GM12878 (cell line): ENCODE measurements around the gene SLC35D2. TPM values are rescaled to one million over a fixed set of nuclear protein-coding genes. Genes with fewer than 3 reads are reported as not detected.

Source experiments
- ATAC-seq: fragments of 200-7000 bp; cut with Tn5 transposase; 3 replicates; pipeline ENCODE4 v1.9.1; 2020; ENCODE audit warnings: mild to moderate bottlenecking, moderate library complexity
- BruUV-seq: library from RNA; stranded (reverse); fragments of 400-500 nt; replicated peaks from 2 replicates; lab custom pipeline; 2021; lab: Mats Ljungman, UMichigan
- CTCF ChIA-PET: fragments of 300-600 bp; sonication (Branson Sonifier 250); formaldehyde crosslinking; extraction: SDS; loops from one replicate; lab custom pipeline; 2021; ENCODE audit warnings: inconsistent platforms; lab: Yijun Ruan, JAX
- POLR2A ChIA-PET: fragments of 350-600 bp; formaldehyde crosslinking; extraction: SDS; loops from one replicate; lab custom pipeline; 2021; ENCODE audit warnings: inconsistent platforms; lab: Charles Lee
- RAD21 ChIA-PET: fragments of 300-600 bp; sonication (Branson Sonifier 250); formaldehyde crosslinking; loops from one replicate; lab custom pipeline; 2023; ENCODE audit warnings: antibody characterized with exemption; ENCODE audit not compliant: unreplicated experiment; lab: Charles Lee
- SMC1A ChIA-PET: fragments of 300-600 bp; sonication (Branson Sonifier 250); formaldehyde crosslinking; loops from one replicate; lab custom pipeline; 2023; ENCODE audit not compliant: unreplicated experiment, uncharacterized antibody; lab: Charles Lee
- DNase-seq: peaks from one replicate; pipeline ENCODE4 v3.0.0-alpha.2; 2011; ENCODE audit warnings: low read depth, low spot score
- FAIRE-seq: peaks from 3 replicates; lab custom pipeline; 2011; peaks lifted over from hg19 to GRCh38; lab: Jason Lieb, UNC
- H2AFZ ChIP-seq: 2 replicates; pipeline ENCODE4 v1.6.0; 2011; ENCODE audit warnings: low read depth, low read length, control low read depth; ENCODE audit not compliant: control insufficient read depth
- H3K27ac ChIP-seq: 2 replicates; pipeline ENCODE4 v1.5.1; 2011; ENCODE audit warnings: control low read depth; ENCODE audit not compliant: control insufficient read depth, insufficient read depth
- H3K27me3 ChIP-seq, 2 experiments: replicated peaks in 1 of 2; 2 replicates each; pipeline versions ENCODE4 v1.6.0 to v1.6.1; 2011; ENCODE audit warnings: low read length in 1 of 2; ENCODE audit not compliant: control insufficient read depth in 2 of 2, insufficient read depth in 2 of 2
- H3K36me3 ChIP-seq, 2 experiments: 2 replicates each; pipeline ENCODE4 v1.5.1; 2011; ENCODE audit warnings: low read length in 1 of 2; ENCODE audit not compliant: control insufficient read depth in 2 of 2, insufficient read depth in 2 of 2
- H3K4me1 ChIP-seq: 2 replicates; pipeline ENCODE4 v1.6.1; 2011; ENCODE audit warnings: mild to moderate bottlenecking, low read length, moderate library complexity, mixed read lengths; ENCODE audit not compliant: control insufficient read depth, insufficient read depth
- H3K4me2 ChIP-seq: 2 replicates; pipeline ENCODE4 v1.6.0; 2011; ENCODE audit warnings: control low read depth; ENCODE audit not compliant: control insufficient read depth, insufficient read depth
- H3K4me3 ChIP-seq: fragments of 200-600 bp; sonication (generic); 2 replicates; pipeline ENCODE4 v1.5.1; 2016
- H3K79me2 ChIP-seq: 2 replicates; pipeline ENCODE4 v1.6.0; 2011; ENCODE audit warnings: low read length; ENCODE audit not compliant: control insufficient read depth, insufficient read depth
- H3K9ac ChIP-seq: 2 replicates; pipeline ENCODE4 v1.8.0; 2011; ENCODE audit warnings: low read length, control low read depth, mixed read lengths; ENCODE audit not compliant: control insufficient read depth, insufficient read depth
- H3K9me3 ChIP-seq: replicated peaks from 3 replicates; pipeline ENCODE4 v1.5.1; 2011; ENCODE audit warnings: mild to moderate bottlenecking, low read length; ENCODE audit not compliant: control insufficient read depth, insufficient read depth
- H4K20me1 ChIP-seq: 2 replicates; pipeline ENCODE4 v1.6.0; 2011; ENCODE audit not compliant: control insufficient read depth, insufficient read depth
- BACH1 ChIP-seq: fragments of 450-650 bp; IDR thresholded peaks from 2 replicates; pipeline ENCODE4 v1.6.1; 2017; ENCODE audit warnings: mild to moderate bottlenecking, borderline replicate concordance
- BHLHE40 ChIP-seq, 2 experiments: fragments of 450-650 bp in 1 of 2; IDR thresholded peaks; 2 replicates each; pipeline ENCODE4 v1.6.1; 2011 to 2017; ENCODE audit warnings: low read depth in 2 of 2, borderline replicate concordance in 1 of 2, improper control_type of control experiment in 1 of 2, low read length in 1 of 2, mild to moderate bottlenecking in 1 of 2
- CHD2 ChIP-seq: IDR thresholded peaks from 2 replicates; pipeline ENCODE4 v1.6.1; 2011; ENCODE audit warnings: low read depth, low read length, improper control_type of control experiment, borderline replicate concordance
- MEF2A ChIP-seq: IDR thresholded peaks from 2 replicates; pipeline ENCODE4 v1.6.1; 2011; ENCODE audit warnings: low read depth, mild to moderate bottlenecking, low read length, moderate library complexity; ENCODE audit not compliant: insufficient read depth
- RELA ChIP-seq: fragments of 450-650 bp; IDR thresholded peaks from 2 replicates; pipeline ENCODE4 v1.8.0; 2014; ENCODE audit warnings: borderline replicate concordance; ENCODE audit not compliant: partially characterized antibody
- ZNF384 ChIP-seq: IDR thresholded peaks from 2 replicates; pipeline ENCODE4 v1.6.1; 2012; ENCODE audit warnings: low read depth, mild to moderate bottlenecking, low read length, improper control_type of control experiment, borderline replicate concordance
- ZZZ3 ChIP-seq: IDR thresholded peaks from 2 replicates; pipeline ENCODE4 v1.6.1; 2011; ENCODE audit warnings: low read depth; ENCODE audit not compliant: control insufficient read depth, insufficient read length
- WGBS: methylation state at CpG from one replicate; pipeline ENCODE4 v1.1.6; 2016; ENCODE audit warnings: low lambda C conversion rate; ENCODE audit not compliant: insufficient replicate concordance, insufficient coverage; ENCODE audit errors: missing lambda C conversion rate; 5-methylcytosine and 5-hydroxymethylcytosine counted together
- in situ Hi-C: fragments of 300-500 bp; cut with MboI; formaldehyde crosslinking; loops from 9 replicates; pipeline ENCODE4 v1.14.3; 2018; ENCODE audit warnings: mixed read lengths
- intact Hi-C: fragments of 100-400 bp; cut with micrococcal nuclease; formaldehyde crosslinking; loops from one replicate; pipeline ENCODE4 v1.14.2; 2022; ENCODE audit not compliant: unreplicated experiment
- polyA plus RNA-seq, 11 experiments: library from polyadenylated mRNA; depleted of rRNA in 4 of 11; unstranded in 6 of 11; stranded (reverse) in 5 of 11; fragments of >200 nt; fragmentation: Nextera tagmentation in 4 of 11; fragmentation: Illumina TruSeq in 1 of 11; extraction: Ambion mirVana in 4 of 11; extraction: Trizol in 1 of 11; gene quantifications; 1 replicate in 1 of 11; 2 replicates in 10 of 11; pipeline versions ENCODE4 v1.2.1 to v1.2.3, GENCODE V29; 2011 to 2016; ENCODE audit warnings: inconsistent platforms in 2 of 11, missing spikeins in 2 of 11, low read depth in 1 of 11
- total RNA-seq, 4 experiments: library from RNA; depleted of rRNA in 3 of 4; stranded (reverse); fragments of >200 nt in 3 of 4; fragmentation: Illumina TruSeq in 1 of 4; extraction: Trizol in 1 of 4; gene quantifications; 2 replicates each; pipeline versions ENCODE4 v1.2.1 to v1.2.3, GENCODE V29; 2013 to 2021

Gene SLC35D2
- total and polyA plus RNA-seq, 10 of the 15 experiments (the other 5 are each of a cell fraction or from before 2014, with no cell fraction given), result 0.64 to 6.3 (median 3.5) TPM

GRCh38 chr9:96344458-96345180 is 38.9 kb downstream of the SLC35D2 start:
- no peak for FAIRE-seq
- ATAC-seq, result no peak
- 61% methylated on average over 3 of the region's 6 CpGs for WGBS
- no peak for DNase-seq
- no peaks in the 10 kb centered on the region for H3K79me2 ChIP-seq
- intact Hi-C loops, result no loop called here
- no peak overlapping the region for H3K27ac ChIP-seq
- BruUV-seq, result no TSS peak
- ChIA-PET SMC1A (interaction anchor here (0.8 kb wide), 1 partner anchor 69 kb away, joined by 3 read pairs; no protein-coding TSS in a partner anchor), POLR2A (interaction anchor here (0.7 kb wide), 1 partner anchor 107 kb away, joined by 3 read pairs; no protein-coding TSS in a partner anchor), CTCF (interaction anchor here (0.7 kb wide), 2 partner anchors 17 to 55 kb away, joined by 3 to 4 read pairs; no protein-coding TSS in a partner anchor), RAD21 (interaction anchor here (0.6 kb wide), 1 partner anchor 39 kb away, joined by 3 read pairs; no protein-coding TSS in a partner anchor)
- H2AFZ ChIP-seq, result no peak overlapping the region
- TF ChIP-seq RELA (no peak), ZNF384 (peak; percentile 23; the same call in 1 of the 2 replicates)
- in situ Hi-C loops, result no loop called here
- no peak overlapping the region for H3K4me2 ChIP-seq
- no peak overlapping the region for H3K9ac ChIP-seq
- H3K9me3 ChIP-seq, result no peaks in the 10 kb centered on the region
- no peaks in the 10 kb centered on the region for H3K27me3 ChIP-seq
- no peaks in the 10 kb centered on the region for H3K36me3 ChIP-seq
- H3K4me1 ChIP-seq, result no peaks in the 10 kb centered on the region
- H3K4me3 ChIP-seq, result no peak overlapping the region
- no peaks in the 10 kb centered on the region for H4K20me1 ChIP-seq

GRCh38 chr9:96343515-96344360 is 39.8 kb downstream of the SLC35D2 start:
- H3K4me1 ChIP-seq, result no peaks in the 10 kb centered on the region
- no peaks in the 10 kb centered on the region for H3K36me3 ChIP-seq
- POLR2A ChIA-PET, result no interaction called here
- CTCF ChIA-PET, result interaction anchor here (2.2 kb wide), 1 partner anchor 16 kb away, joined by 8 read pairs; no protein-coding TSS in a partner anchor
- H3K79me2 ChIP-seq, result no peaks in the 10 kb centered on the region
- H3K27me3 ChIP-seq, result no peaks in the 10 kb centered on the region
- in situ Hi-C loops (no loop called here), intact Hi-C loops (no loop called here)
- no peaks in the 10 kb centered on the region for H3K9me3 ChIP-seq
- RAD21 ChIA-PET, result no interaction called here
- H3K9ac ChIP-seq, result no peak overlapping the region
- whole genome bisulfite sequencing, result 44% methylated on average over 5 of the region's 5 CpGs
- H2AFZ ChIP-seq, result no peak overlapping the region
- BruUV-seq, result no TSS peak
- no peaks in the 10 kb centered on the region for H4K20me1 ChIP-seq
- H3K4me2 ChIP-seq, result no peak overlapping the region
- SMC1A ChIA-PET, result interaction anchor here (1.2 to 2.2 kb wide), 2 partner anchors 17 to 282 kb away, joined by 3 to 9 read pairs; no protein-coding TSS in a partner anchor
- TF ChIP-seq BHLHE40 (IDR thresholded peaks at IDR 0.05; ENCODE audit: borderline replicate concordance in 1 of 2, low read depth in 2 of 2, low read length in 1 of 2) (no peak), CHD2 (no peak), MEF2A (no peak), BACH1 (no peak), ZZZ3 (no peak)
- no peak overlapping the region for H3K27ac ChIP-seq
- no peak for FAIRE-seq
- no peak overlapping the region for H3K4me3 ChIP-seq
- no peak for ATAC-seq
- DNase-seq, result no peak
